Left kidney (tissue), 2 donors: Measurements from ENCODE around the gene SERPINE1. TPM values are rescaled to one million over a fixed set of nuclear protein-coding genes. Genes with fewer than 3 reads are reported as not detected.

Experiments
- DNase-seq: peaks from one replicate; pipeline ENCODE4 v3.0.0-alpha.2; 2013
- polyA plus RNA-seq: library from polyadenylated mRNA; unstranded; fragments of 120-200 nt; gene quantifications from one replicate; pipeline ENCODE4 v1.2.1, GENCODE V29; 2013; ENCODE audit not compliant: insufficient read length

Gene SERPINE1
- polyA plus RNA-seq, 1 donor: 1.1 TPM

GRCh38 chr7:101169110-101169837, 42.4 kb downstream of the SERPINE1 start:
- DNase-seq: no peak

GRCh38 chr7:101169838-101170551, 43.1 kb downstream of the SERPINE1 start:
- DNase-seq: no peak

GRCh38 chr7:101170617-101171441, 43.9 kb downstream of the SERPINE1 start:
- DNase-seq: no peak

- DNase-seq: no peak
These were observed 44.5 kb downstream of the SERPINE1 start for GRCh38 chr7:101171442-101171837.

GRCh38 chr7:101172005-101172853, 45.3 kb downstream of the SERPINE1 start:
- DNase-seq: no peak

- no peak for DNase-seq
These were observed 46.2 kb downstream of the SERPINE1 start for GRCh38 chr7:101172854-101173751.

- no peak for DNase-seq
These were observed 46.9 kb downstream of the SERPINE1 start for GRCh38 chr7:101173752-101174244.

GRCh38 chr7:101174322-101174854, 47.5 kb downstream of the SERPINE1 start:
- no peak for DNase-seq

GRCh38 chr7:101175664-101176063, 48.8 kb downstream of the SERPINE1 start:
- no peak for DNase-seq

GRCh38 chr7:101177644-101178043, 50.7 kb downstream of the SERPINE1 start:
- DNase-seq: no peak

- no peak for DNase-seq
These were observed 52.2 kb downstream of the SERPINE1 start for GRCh38 chr7:101179117-101179516.

- no peak for DNase-seq
These were observed 52.8 kb downstream of the SERPINE1 start for GRCh38 chr7:101179713-101180112.

GRCh38 chr7:101180130-101180755, 53.3 kb downstream of the SERPINE1 start, which contains the start of gene NAT16:
Gene NAT16 (minus strand): TSS chr7:101180293. CDS start chr7:101174807, 5,486 bp downstream.
- DNase-seq: no peak

GRCh38 chr7:101185258-101185839, 58.4 kb downstream of the SERPINE1 start:
- no peak for DNase-seq

GRCh38 chr7:101186194-101186593, 59.3 kb downstream of the SERPINE1 start:
- DNase-seq: no peak

- no peak for DNase-seq
These were observed 60.0 kb downstream of the SERPINE1 start for GRCh38 chr7:101186844-101187428.
